Measurements from ENCODE around the gene DNALI1. TPM values are rescaled to one million over a fixed set of nuclear protein-coding genes. Genes with fewer than 3 reads are reported as not detected.

DNALI1 gene
- total RNA-seq, 1 experiment from 2014 or later = not detected

- Mint-ChIP-seq H3K4me1 (ENCODE audit: insufficient read depth, unreplicated experiment) (peaks cover 8% of the 10 kb centered on the region), H3K36me3 (ENCODE audit: insufficient read depth, unreplicated experiment) (peaks cover 96% of the 10 kb centered on the region), H3K4me3 (ENCODE audit: unreplicated experiment) (no peak overlapping the region), H3K27me3 (ENCODE audit: insufficient read depth, unreplicated experiment) (no peaks in the 10 kb centered on the region), H3K27ac (ENCODE audit: low read depth, unreplicated experiment) (no peak overlapping the region), H3K9me3 (ENCODE audit: unreplicated experiment) (no peaks in the 10 kb centered on the region)
- no peak for TF ChIP-seq CTCF (IDR thresholded peaks at IDR 0.05; ENCODE audit: unreplicated experiment)
- no TSS peak for BruUV-seq (replicated peaks)
- ChIA-PET POLR2A (interaction anchor here (1.0 kb wide), 1 partner anchor 9 kb away, joined by 3 read pairs; the partner anchor contains the start of gene SNIP1), CTCF (interaction anchor here (0.6 to 1.1 kb wide), 2 partner anchors 94 to 110 kb away, joined by 3 to 5 read pairs; no protein-coding TSS in a partner anchor)
- no peak for DNase-seq (ENCODE audit: unreplicated experiment)
- intact Hi-C loops (cut with micrococcal nuclease) = no loop called here
Measured at GRCh38 chr1:37545019-37545418, 11.7 kb upstream of the DNALI1 start.

- CTCF ChIA-PET = interaction anchor here (0.6 to 1.5 kb wide), 4 partner anchors 29 to 99 kb away, joined by 3 to 5 read pairs (median 4); no protein-coding TSS in a partner anchor
Measured at GRCh38 chr1:37549341-37549740, 7.4 kb upstream of the DNALI1 start.

GRCh38 chr1:37553598-37553926, 3.2 kb upstream of the DNALI1 start:
- BruUV-seq (replicated peaks) = TSS peak; percentile 51
- Mint-ChIP-seq H3K36me3 (ENCODE audit: insufficient read depth, unreplicated experiment) (peaks cover 39% of the 10 kb centered on the region), H3K4me3 (ENCODE audit: unreplicated experiment) (peak overlapping the region; percentile 96), H3K4me1 (ENCODE audit: insufficient read depth, unreplicated experiment) (peaks cover 16% of the 10 kb centered on the region), H3K27ac (ENCODE audit: low read depth, unreplicated experiment) (peak overlapping the region; percentile 99), H3K9me3 (ENCODE audit: unreplicated experiment) (no peaks in the 10 kb centered on the region), H3K27me3 (ENCODE audit: insufficient read depth, unreplicated experiment) (no peaks in the 10 kb centered on the region)
- DNase-seq (ENCODE audit: unreplicated experiment) = no peak
- TF ChIP-seq CTCF (IDR thresholded peaks at IDR 0.05; ENCODE audit: unreplicated experiment) = no peak
- CTCF ChIA-PET = interaction anchor here (0.7 to 1.3 kb wide), 5 partner anchors 40 to 300 kb away, joined by 3 to 5 read pairs (median 3); no protein-coding TSS in a partner anchor
- intact Hi-C loops (cut with micrococcal nuclease) = loop anchor here (5.0 kb wide), 2 partner anchors 41 to 96 kb away; partner anchors contain the start of gene MEAF6
- POLR2A ChIA-PET = interaction anchor here (0.7 to 2.5 kb wide), 20 partner anchors 9 to 436 kb away, joined by 3 to 22 read pairs (median 4); partner anchors contain the start of genes C1orf122, CDCA8, MEAF6 and YRDC

More at GRCh38 chr1:37549341-37549740, 7.4 kb upstream of the DNALI1 start:
- H3K4me3 Mint-ChIP-seq (ENCODE audit: unreplicated experiment) = no peak overlapping the region
- POLR2A ChIA-PET = interaction anchor here (0.6 to 3.6 kb wide), 5 partner anchors 11 to 71 kb away, joined by 3 to 12 read pairs (median 3); partner anchors contain the start of gene MEAF6
- H3K27ac Mint-ChIP-seq (ENCODE audit: low read depth, unreplicated experiment) = no peak overlapping the region
- intact Hi-C loops (cut with micrococcal nuclease) = no loop called here
- no peak for DNase-seq (ENCODE audit: unreplicated experiment)
- no peak for TF ChIP-seq CTCF (IDR thresholded peaks at IDR 0.05; ENCODE audit: unreplicated experiment)
- BruUV-seq (replicated peaks) = no TSS peak
- no peaks in the 10 kb centered on the region for H3K27me3 Mint-ChIP-seq (ENCODE audit: insufficient read depth, unreplicated experiment)
- peaks cover 16% of the 10 kb centered on the region for H3K4me1 Mint-ChIP-seq (ENCODE audit: insufficient read depth, unreplicated experiment)
- no peaks in the 10 kb centered on the region for H3K9me3 Mint-ChIP-seq (ENCODE audit: unreplicated experiment)
- peaks cover 78% of the 10 kb centered on the region for H3K36me3 Mint-ChIP-seq (ENCODE audit: insufficient read depth, unreplicated experiment)

GRCh38 chr1:37553927-37554808, 2.6 kb upstream of the DNALI1 start, which contains the start of gene SNIP1:
TSS of gene SNIP1 (minus strand) at chr1:37554293. CDS start at chr1:37554229, 64 bp downstream.
- H3K4me1 Mint-ChIP-seq (ENCODE audit: insufficient read depth, unreplicated experiment) = peaks cover 16% of the 10 kb centered on the region
- no TSS peak for BruUV-seq (replicated peaks)
- no peaks in the 10 kb centered on the region for H3K27me3 Mint-ChIP-seq (ENCODE audit: insufficient read depth, unreplicated experiment)
- CTCF ChIA-PET = interaction anchor here (0.7 to 1.3 kb wide), 6 partner anchors 40 to 300 kb away, joined by 3 to 5 read pairs (median 3); no protein-coding TSS in a partner anchor
- POLR2A ChIA-PET = interaction anchor here (0.6 to 2.5 kb wide), 21 partner anchors 10 to 1076 kb away, joined by 3 to 22 read pairs (median 4); partner anchors contain the start of genes C1orf122, CDCA8, MEAF6 and YRDC
- peaks cover 33% of the 10 kb centered on the region for H3K36me3 Mint-ChIP-seq (ENCODE audit: insufficient read depth, unreplicated experiment)
- intact Hi-C loops (cut with micrococcal nuclease) = loop anchor here (5.0 kb wide), 2 partner anchors 42 to 97 kb away; partner anchors contain the start of gene MEAF6
- H3K27ac Mint-ChIP-seq (ENCODE audit: low read depth, unreplicated experiment) = peak within 1 kb of the TSS; percentile 99
- H3K9me3 Mint-ChIP-seq (ENCODE audit: unreplicated experiment) = no peaks in the 10 kb centered on the region
- no peak for TF ChIP-seq CTCF (IDR thresholded peaks at IDR 0.05; ENCODE audit: unreplicated experiment)
- H3K4me3 Mint-ChIP-seq (ENCODE audit: unreplicated experiment) = peak within 1 kb of the TSS; percentile 96
- DNase-seq (ENCODE audit: unreplicated experiment) = peak; percentile 94

Data from MCF 10A (cell line).